Loucy (cell line): ENCODE measurements around the gene THSD7A.
A peak's percentile ranks its signal among the peaks of the same experiment; 100 is the strongest.

Source experiments
- H2AFZ ChIP-seq: fragments of 200-600 bp; sonication (generic); 2 replicates; pipeline ENCODE4 v1.6.0; 2016; ENCODE audit warnings: antibody characterized with exemption, mild to moderate bottlenecking, low read length, moderate library complexity
- H3F3A ChIP-seq: fragments of 200-600 bp; 2 replicates; pipeline ENCODE4 v1.6.0; 2016; ENCODE audit warnings: antibody characterized with exemption, low read depth, mild to moderate bottlenecking
- H3K27me3 ChIP-seq: fragments of 200-600 bp; sonication (generic); 2 replicates; pipeline ENCODE4 v1.6.1; 2014; ENCODE audit warnings: low read length, mild to moderate bottlenecking; ENCODE audit not compliant: insufficient read depth, poor library complexity, severe bottlenecking
- H3K36me3 ChIP-seq: fragments of 200-600 bp; sonication (generic); 2 replicates; pipeline ENCODE4 v1.6.1; 2016; ENCODE audit warnings: low read length; ENCODE audit not compliant: insufficient read depth
- H3K4me1 ChIP-seq: fragments of 200-600 bp; sonication (generic); 2 replicates; pipeline ENCODE4 v1.5.1; 2014; ENCODE audit warnings: low read length, mild to moderate bottlenecking; ENCODE audit not compliant: insufficient read depth, poor library complexity, severe bottlenecking
- H3K4me2 ChIP-seq: fragments of 200-600 bp; sonication (generic); 2 replicates; pipeline ENCODE4 v1.6.0; 2014; ENCODE audit warnings: antibody characterized with exemption, low read length, low read depth, mild to moderate bottlenecking; ENCODE audit not compliant: poor library complexity, severe bottlenecking
- H3K4me3 ChIP-seq: fragments of 200-600 bp; sonication (generic); 2 replicates; pipeline ENCODE4 v1.5.1; 2014; ENCODE audit warnings: low read length, mild to moderate bottlenecking, mixed read lengths; ENCODE audit not compliant: poor library complexity, severe bottlenecking
- H3K79me2 ChIP-seq: fragments of 200-600 bp; sonication (generic); 2 replicates; pipeline ENCODE4 v1.6.1; 2014; ENCODE audit warnings: low read length; ENCODE audit not compliant: insufficient read depth
- H3K9ac ChIP-seq: fragments of 200-600 bp; sonication (generic); 2 replicates; pipeline ENCODE4 v1.6.0; 2014; ENCODE audit warnings: mild to moderate bottlenecking, low read depth, low read length, moderate library complexity; ENCODE audit not compliant: poor library complexity, severe bottlenecking
- H3K9me2 ChIP-seq: fragments of 200-600 bp; sonication (generic); replicated peaks from 2 replicates; pipeline ENCODE4 v1.6.1; 2016; ENCODE audit warnings: low read depth, low read length, mixed read lengths
- H3K9me3 ChIP-seq: fragments of 200-600 bp; sonication (generic); 2 replicates; pipeline ENCODE4 v1.6.1; 2014; ENCODE audit warnings: mild to moderate bottlenecking, antibody characterized with exemption, low read length, low read depth; ENCODE audit not compliant: insufficient read depth
- H4K20me1 ChIP-seq: fragments of 200-600 bp; sonication (generic); 2 replicates; pipeline ENCODE4 v1.6.0; 2014; ENCODE audit warnings: antibody characterized with exemption, low read length, mild to moderate bottlenecking; ENCODE audit not compliant: insufficient read depth, poor library complexity, severe bottlenecking
- EZH2phosphoT487 ChIP-seq: fragments of 200-600 bp; IDR thresholded peaks from 2 replicates; pipeline ENCODE4 v1.6.1; 2018; ENCODE audit warnings: antibody characterized with exemption, mild to moderate bottlenecking, moderate library complexity, borderline replicate concordance
- TF ChIP-seq, protein P1 (sequence below): fragments of 200-600 bp; sonication (generic); conservative IDR thresholded peaks from 2 replicates; pipeline ENCODE4 v1.5.1; 2014; ENCODE audit warnings: mild to moderate bottlenecking, antibody characterized with exemption, low read length

THSD7A gene

DNA sequence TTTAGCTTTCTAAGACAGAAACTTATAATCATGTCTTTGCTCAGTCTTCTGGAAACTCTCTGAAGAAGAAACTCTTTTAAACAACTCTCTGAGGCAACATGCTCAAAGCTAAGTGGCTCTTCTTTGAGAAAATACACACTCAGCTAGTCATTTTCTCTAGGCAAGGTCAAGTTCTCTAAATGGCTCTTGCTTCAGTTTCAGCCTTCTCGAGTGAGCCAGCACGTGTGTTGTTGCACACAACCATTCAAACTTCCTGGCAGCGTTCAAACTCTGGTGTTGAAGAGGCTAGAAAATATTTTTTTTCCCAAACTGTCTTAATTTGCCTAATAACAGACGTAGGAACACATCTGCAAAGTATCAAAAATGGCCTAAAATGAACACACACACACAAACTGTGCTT, 129.1 kb downstream of the THSD7A start:
- H3K79me2 ChIP-seq: no peaks in the 10 kb centered on the region
- no peak overlapping the region for H3K9ac ChIP-seq
- H3K4me1 ChIP-seq: no peaks in the 10 kb centered on the region
- no peaks in the 10 kb centered on the region for H3K27me3 ChIP-seq
- no peak overlapping the region for H3K4me2 ChIP-seq
- H3K4me3 ChIP-seq: no peak overlapping the region
- no peaks in the 10 kb centered on the region for H3K36me3 ChIP-seq
- no peaks in the 10 kb centered on the region for H3K9me3 ChIP-seq
- no peaks in the 10 kb centered on the region for H3F3A ChIP-seq
- no peaks in the 10 kb centered on the region for H3K9me2 ChIP-seq
- 0 out of 2 replicates have a peak overlapping the region, but pooled peaks have one; percentile 14 for H2AFZ ChIP-seq
- H4K20me1 ChIP-seq: no peaks in the 10 kb centered on the region
- TF ChIP-seq EZH2phosphoT487: no peak

DNA sequence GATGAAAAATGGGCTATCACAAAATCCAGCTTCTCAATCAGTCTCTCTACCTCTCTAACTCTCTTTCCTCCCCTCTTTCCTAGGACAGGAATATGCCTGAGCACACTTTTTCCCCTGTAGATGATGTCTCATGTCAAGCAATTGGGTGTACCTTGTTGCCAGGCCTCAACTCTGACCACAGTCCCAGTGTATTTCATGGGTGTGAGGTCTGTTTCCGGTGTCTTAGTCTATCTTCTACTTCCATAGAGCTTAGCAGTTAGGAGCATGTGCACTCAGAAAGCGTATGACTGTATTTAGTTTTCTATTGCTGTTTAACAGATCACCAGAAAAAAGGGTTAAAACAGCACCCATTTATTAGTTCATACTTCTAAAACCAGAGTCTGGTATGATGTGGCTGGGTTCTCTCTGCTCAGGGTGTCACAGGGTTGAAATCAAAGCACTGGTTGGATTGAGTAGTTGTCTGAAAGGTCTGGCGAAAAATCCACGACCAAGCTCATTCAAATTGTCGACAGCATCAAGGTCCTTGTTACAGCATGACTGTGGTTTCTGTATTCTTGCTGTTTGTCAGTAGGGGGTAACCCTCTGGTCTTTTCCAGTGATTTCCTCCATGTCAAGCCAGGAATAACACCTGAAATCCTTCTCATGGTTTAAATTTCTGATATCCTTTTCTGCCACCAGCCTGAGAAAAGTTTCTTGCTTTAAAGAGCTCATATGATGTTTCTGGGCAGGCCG, 130.0 kb downstream of the THSD7A start:
- H3K4me3 ChIP-seq: no peak overlapping the region
- H3K4me1 ChIP-seq: no peaks in the 10 kb centered on the region
- H3K36me3 ChIP-seq: no peaks in the 10 kb centered on the region
- no peaks in the 10 kb centered on the region for H3K9me3 ChIP-seq
- H3K9me2 ChIP-seq: no peaks in the 10 kb centered on the region
- no peak overlapping the region for H3K4me2 ChIP-seq
- no peaks in the 10 kb centered on the region for H4K20me1 ChIP-seq
- H3K27me3 ChIP-seq: no peaks in the 10 kb centered on the region
- H2AFZ ChIP-seq: no peak overlapping the region
- no peaks in the 10 kb centered on the region for H3K79me2 ChIP-seq
- TF ChIP-seq, protein P1, sequence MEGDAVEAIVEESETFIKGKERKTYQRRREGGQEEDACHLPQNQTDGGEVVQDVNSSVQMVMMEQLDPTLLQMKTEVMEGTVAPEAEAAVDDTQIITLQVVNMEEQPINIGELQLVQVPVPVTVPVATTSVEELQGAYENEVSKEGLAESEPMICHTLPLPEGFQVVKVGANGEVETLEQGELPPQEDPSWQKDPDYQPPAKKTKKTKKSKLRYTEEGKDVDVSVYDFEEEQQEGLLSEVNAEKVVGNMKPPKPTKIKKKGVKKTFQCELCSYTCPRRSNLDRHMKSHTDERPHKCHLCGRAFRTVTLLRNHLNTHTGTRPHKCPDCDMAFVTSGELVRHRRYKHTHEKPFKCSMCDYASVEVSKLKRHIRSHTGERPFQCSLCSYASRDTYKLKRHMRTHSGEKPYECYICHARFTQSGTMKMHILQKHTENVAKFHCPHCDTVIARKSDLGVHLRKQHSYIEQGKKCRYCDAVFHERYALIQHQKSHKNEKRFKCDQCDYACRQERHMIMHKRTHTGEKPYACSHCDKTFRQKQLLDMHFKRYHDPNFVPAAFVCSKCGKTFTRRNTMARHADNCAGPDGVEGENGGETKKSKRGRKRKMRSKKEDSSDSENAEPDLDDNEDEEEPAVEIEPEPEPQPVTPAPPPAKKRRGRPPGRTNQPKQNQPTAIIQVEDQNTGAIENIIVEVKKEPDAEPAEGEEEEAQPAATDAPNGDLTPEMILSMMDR: no peak
- TF ChIP-seq EZH2phosphoT487: no peak
- H3F3A ChIP-seq: no peaks in the 10 kb centered on the region
- H3K9ac ChIP-seq: no peak overlapping the region

DNA sequence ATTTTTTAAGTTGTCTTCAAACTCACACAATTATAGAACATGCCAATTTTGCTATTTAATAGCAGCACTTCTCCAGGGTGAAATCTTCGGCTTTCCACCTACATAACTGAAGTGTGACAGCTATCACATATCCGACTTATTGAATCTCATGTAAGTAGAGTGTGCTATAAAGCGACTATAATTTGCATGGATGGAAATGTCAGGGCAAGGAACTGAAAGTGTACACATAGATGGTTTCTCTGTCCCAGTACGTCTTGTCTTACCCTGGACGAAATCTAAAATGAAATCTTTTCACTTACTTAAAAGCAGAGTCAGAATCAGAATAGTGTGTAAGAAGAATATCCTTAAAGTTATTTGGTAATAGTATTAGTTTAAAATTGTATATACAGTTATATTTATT, 132.3 kb downstream of the THSD7A start:
- H3F3A ChIP-seq: no peaks in the 10 kb centered on the region
- H3K27me3 ChIP-seq: no peaks in the 10 kb centered on the region
- H3K9me3 ChIP-seq: no peaks in the 10 kb centered on the region
- H2AFZ ChIP-seq: no peak overlapping the region
- H3K4me3 ChIP-seq: no peak overlapping the region
- no peaks in the 10 kb centered on the region for H3K4me1 ChIP-seq
- no peak overlapping the region for H3K4me2 ChIP-seq
- TF ChIP-seq, protein P1: no peak
- no peak for TF ChIP-seq EZH2phosphoT487
- no peaks in the 10 kb centered on the region for H3K36me3 ChIP-seq
- H3K79me2 ChIP-seq: no peaks in the 10 kb centered on the region
- no peaks in the 10 kb centered on the region for H4K20me1 ChIP-seq
- H3K9me2 ChIP-seq: no peaks in the 10 kb centered on the region
- H3K9ac ChIP-seq: no peak overlapping the region

DNA sequence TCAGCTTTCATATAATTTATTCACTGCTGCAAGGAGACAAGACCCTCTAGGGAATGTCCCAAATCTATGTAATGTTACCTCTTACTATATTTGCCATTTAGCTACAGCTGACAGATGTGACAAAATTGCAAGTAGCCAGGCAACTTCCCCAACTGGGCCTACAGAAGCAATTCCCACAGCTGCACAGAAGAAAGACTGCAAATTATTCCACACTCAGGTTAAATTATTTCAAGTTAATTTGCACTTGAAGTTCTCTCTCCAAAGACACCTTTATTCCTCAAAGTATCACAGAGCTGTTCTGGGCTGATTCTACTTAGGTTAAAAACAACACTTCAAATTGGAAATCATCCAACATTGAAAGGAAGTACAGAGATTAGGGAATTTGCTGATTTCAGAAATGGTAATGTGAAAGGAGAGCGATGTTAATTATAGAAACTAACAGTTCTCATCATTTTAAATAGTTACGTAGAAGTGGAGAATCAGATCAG, 133.6 kb downstream of the THSD7A start:
- H3K4me3 ChIP-seq: no peak overlapping the region
- H3K9ac ChIP-seq: no peak overlapping the region
- H3K79me2 ChIP-seq: no peaks in the 10 kb centered on the region
- no peak overlapping the region for H2AFZ ChIP-seq
- H3K9me2 ChIP-seq: no peaks in the 10 kb centered on the region
- no peaks in the 10 kb centered on the region for H3F3A ChIP-seq
- H3K36me3 ChIP-seq: no peaks in the 10 kb centered on the region
- no peaks in the 10 kb centered on the region for H3K27me3 ChIP-seq
- H3K4me1 ChIP-seq: no peaks in the 10 kb centered on the region
- no peaks in the 10 kb centered on the region for H3K9me3 ChIP-seq
- TF ChIP-seq, protein P1: no peak
- no peak for TF ChIP-seq EZH2phosphoT487
- H4K20me1 ChIP-seq: no peaks in the 10 kb centered on the region
- no peak overlapping the region for H3K4me2 ChIP-seq
